Glomerular visceral epithelial cell (primary cell): ENCODE measurements around the gene PCSK5.

Experiments used
- DNase-seq: peaks from one replicate; pipeline ENCODE4 v3.0.0-alpha.2; 2016; ENCODE audit errors: extremely low spot score

Gene PCSK5

DNA sequence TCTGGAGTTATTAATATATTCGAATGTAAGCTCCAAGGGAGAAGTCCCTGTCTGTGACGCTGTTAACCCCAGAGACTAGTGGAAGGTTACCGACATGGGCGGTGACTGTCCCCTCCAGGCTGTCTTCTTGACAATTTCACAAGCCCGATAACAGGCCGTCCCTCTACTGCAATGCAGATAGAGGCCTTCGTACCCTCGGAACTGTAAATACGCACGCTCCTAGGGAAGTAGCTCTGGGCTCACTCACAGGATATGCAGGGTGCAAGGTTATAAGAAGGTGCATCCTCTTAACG is 504.4 kb downstream of the PCSK5 start:
- peak; percentile 46 for DNase-seq

DNA sequence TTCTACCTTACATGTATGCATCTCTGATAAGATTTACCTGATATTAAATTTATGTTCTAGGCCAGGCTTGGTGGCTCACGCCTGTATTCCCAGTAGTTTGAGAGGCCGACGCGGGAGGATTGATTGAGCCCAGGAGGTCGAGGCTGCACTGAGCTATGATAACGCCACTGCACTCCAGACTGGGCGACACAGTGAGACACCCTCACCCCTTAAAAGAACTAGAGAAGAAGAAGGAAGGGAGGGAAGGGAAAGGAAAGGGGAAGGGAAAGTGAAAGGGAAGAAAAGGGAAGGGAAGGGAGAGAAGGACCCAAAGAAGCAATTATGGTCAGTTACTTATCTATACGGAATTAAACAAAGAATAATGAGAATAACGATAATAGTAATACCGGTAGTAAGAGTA is 504.9 kb downstream of the PCSK5 start:
- DNase-seq = no peak

DNA sequence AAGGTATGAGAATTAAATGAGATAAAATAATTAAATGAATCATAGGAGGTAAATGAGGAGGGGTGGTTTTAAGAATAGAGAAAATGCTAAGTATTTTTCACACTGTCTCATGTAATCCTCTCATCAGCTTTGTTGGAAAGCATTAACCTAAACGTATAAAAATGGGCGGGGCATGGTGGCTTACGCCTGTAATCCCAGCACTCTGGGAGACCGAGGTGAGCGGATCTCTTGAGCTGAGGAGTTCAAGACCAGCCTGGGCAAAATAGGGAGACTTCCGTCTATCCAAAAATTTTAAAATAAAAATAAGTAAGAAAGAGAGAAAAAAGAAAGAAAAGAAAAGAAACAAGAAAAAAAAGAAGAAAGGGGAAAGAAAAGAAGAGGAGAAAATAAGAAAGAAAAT is 505.7 kb downstream of the PCSK5 start:
- DNase-seq = no peak

DNA sequence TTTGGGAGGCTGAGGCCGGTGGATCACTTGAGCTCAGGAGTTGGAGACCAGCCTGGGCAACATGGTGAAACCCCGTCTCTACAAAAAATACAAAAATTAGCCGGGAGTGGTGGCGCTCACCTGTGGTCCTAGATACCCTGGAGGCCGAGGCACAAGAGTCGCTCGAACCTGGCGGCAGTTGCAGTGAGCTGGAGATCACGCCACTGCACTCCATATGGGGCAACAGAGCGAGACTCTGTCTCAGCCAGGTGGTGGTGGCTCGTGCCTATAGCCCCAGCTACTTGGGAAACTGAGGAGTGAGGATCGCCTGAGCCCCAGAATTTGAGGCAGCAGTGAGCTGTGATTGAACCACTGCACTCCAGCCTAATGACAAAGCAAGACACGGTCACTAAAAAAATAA is 506.1 kb downstream of the PCSK5 start:
- DNase-seq = no peak

DNA sequence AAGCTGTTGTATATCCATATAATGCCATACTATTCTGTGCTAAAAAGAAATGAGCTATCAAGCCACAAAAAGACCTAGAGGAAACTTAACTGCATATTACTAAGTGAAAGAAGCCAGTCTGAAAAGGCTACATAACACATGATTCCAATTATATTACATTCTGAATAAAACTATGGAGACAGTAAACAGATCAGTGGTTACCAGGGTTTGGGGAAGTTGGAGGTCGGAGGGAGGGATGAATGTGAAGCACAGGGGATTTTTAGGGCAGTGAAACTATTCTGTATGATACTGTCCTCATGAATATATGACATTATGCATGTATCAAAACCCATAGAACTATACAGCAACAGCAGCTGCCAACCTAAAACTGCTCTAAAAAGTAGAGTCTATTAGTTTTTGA is 509.4 kb downstream of the PCSK5 start:
- no peak for DNase-seq

DNA sequence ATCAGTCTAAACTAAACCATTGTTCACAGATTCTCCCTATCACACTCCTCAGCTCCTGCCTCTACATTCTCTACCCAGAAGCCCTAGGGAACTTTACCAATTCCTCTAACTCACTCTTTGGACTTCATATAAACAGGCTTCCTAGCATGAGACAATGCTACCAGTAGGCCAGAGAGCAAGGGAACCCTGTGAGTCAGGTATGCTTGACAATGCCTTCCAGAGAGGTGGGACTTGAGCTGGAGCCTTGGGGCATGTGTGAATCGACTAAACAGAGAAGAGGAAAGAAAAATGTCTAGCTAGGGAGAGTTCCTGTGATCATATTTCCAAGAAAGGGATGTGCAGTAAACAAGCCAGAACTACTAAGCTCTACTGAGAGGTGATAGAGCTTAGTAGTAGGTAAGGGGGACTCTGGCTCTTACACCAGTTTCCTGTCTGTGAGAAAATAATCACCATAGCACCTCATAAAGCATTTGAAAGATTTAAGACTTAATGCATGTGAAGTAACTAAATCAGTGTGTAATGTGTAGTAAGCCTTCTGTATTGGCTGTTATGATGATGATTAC is 510.1 kb downstream of the PCSK5 start:
- DNase-seq = no peak

DNA sequence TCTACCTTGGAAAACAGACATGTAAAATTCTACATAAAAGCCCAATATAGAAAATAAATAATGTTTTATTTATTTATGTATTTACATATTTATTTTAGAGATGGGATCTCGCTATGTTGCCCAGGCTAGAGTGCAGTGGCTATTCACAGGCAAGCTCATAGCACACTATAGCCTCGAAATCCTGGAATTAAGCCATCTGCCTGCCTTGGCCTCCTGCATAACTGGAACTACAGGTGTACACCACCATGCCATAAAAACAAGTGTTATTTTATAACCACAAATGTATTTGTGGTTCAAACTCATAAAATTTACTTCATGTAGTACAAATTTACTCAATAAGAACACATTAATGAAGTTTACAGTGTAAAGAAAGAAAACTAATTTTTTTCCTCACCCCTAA is 510.7 kb downstream of the PCSK5 start:
- no peak for DNase-seq

DNA sequence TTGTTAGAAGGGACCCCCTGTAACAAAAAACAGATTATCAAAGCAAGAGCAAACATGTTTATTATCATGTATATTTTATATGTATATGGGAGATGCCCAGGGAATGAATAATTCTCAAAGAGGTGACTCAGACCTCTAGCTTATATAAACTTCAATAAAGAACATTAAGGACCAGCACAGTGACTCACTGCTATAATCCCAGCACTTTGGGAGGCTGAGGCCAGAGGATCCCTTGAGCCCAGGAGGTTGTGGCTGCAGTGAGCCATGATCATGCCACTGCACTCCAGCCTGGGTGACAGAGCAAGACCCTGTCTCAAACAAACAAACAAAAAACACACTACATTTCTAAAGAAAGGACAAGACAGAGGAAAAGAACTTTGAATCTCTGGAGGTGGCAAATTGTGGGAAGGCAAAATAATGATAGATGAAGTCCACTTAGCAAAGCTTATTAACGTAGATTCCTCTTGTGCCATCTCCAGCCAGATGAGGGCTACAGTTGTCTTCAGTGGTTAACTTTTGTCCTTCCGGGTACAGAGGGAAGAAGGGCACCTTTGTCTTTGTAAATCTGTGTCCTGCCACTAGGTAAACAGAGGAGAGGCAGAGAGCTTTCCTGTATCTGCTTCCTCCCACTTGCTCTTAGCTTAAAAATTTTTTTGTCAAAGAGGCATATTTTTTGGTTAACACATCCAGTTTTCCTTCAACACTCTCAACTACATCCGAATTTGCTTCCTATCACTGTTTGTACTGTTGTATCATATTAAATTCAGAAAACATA is 511.3 kb downstream of the PCSK5 start:
- DNase-seq = no peak

DNA sequence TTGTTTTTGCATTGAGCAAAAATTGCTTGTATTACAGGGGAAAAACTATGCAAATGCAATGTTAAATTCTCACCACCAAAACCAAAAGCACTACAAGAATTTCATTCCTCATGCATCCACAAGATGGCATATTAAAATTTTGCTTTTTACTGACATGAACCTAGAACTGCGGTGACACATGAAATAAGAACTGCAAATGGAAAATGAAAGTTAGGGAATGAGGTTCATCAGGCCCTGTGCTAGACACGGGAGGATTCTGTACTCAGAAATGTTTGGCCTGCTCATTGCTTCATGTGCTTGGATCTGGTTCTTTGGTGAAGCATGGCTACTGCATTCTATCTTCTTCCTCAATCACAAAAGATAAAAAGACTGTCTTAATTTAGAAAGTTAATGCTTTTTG is 512.9 kb downstream of the PCSK5 start:
- DNase-seq = peak; percentile 75

DNA sequence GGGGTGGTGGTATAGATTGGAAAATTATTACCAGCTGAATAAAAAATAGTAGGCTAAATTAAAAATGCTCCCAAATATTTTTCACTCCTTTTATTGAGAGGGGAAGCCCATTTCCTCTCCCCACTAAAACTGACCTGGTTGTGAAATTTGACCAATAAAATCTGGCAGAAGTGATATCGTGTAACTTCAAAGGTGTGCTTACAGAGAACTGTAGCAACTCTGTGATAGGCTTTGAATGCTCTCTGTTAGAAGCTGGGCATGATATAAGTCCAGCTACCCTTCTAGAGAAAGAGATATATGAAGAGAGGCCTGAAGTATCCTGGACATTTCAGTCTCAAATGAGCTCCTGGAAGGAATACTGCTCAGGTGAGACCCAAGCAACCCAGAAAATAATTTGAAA is 513.9 kb downstream of the PCSK5 start:
- no peak for DNase-seq

DNA sequence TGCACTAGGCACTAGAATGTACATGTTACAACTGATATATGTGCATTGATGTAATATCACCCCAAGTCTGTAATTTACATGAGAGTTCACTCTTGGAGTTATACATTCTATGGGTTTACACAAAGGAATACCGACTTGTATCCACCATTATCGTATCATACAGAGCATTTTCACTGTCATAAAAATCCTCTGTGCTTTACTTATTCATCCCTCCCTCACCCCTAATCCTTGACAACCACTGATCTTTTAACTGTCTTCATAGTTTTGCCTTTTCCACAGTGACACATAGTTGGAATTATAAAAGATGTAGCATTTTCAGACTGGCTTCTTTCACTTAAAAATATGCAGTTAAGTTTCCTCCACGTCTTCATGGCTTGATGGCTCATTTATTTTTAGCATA is 514.9 kb downstream of the PCSK5 start:
- DNase-seq = no peak

DNA sequence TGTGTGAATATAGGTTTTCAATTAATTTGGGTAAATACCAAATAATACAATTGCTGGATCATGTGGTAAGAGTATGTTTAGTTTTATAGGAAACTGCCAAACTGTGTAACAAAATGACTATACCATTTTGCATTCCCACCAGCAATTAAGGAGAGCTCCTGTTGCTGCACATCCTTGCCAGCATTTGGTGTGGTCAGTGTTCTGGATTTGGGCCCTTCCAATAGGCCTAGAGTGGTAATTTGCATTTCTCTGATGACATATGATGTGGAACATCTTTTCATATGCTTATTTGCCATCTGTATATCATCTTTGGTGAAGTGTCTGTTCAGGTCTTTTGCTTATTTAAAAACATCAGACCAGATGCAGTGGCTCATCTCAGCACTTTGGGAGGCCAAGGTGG is 515.4 kb downstream of the PCSK5 start:
- no peak for DNase-seq
